ENCODE measurements around the gene RPL3. TPM values are rescaled to one million over a fixed set of nuclear protein-coding genes. Genes with fewer than 3 reads are reported as not detected.

The RPL3 gene
- polyA plus RNA-seq, 1 experiment, result 4,772 TPM

- peaks cover 50% of the 10 kb centered on the region for H3K36me3 ChIP-seq (ENCODE audit: control insufficient read depth, insufficient read depth, low read length)
- H3K4me3 ChIP-seq (ENCODE audit: low read depth, low read length), result no peak overlapping the region
- no peak for TF ChIP-seq CTCF (IDR thresholded peaks at IDR 0.05; ENCODE audit: insufficient read depth, low read depth, low read length)
- H3K27me3 ChIP-seq (ENCODE audit: control insufficient read depth, insufficient read depth, low read length), result no peaks in the 10 kb centered on the region
- ChIA-PET CTCF (interaction anchor here (0.7 to 7.4 kb wide), 15 partner anchors 8 to 214 kb away, joined by 3 to 223 read pairs (median 5); partner anchors contain the start of gene CBX7), POLR2A (no interaction called here)
- DNase-seq (ENCODE audit: low read depth), result no peak
Observed at GRCh38 chr22:39315389-39315788, 4.0 kb downstream of the RPL3 start.

GRCh38 chr22:39314251-39314971, 5.0 kb downstream of the RPL3 start:
- no peak for DNase-seq (ENCODE audit: low read depth)
- Histone ChIP-seq H3K36me3 (ENCODE audit: control insufficient read depth, insufficient read depth, low read length) (peaks cover 50% of the 10 kb centered on the region), H3K4me3 (ENCODE audit: low read depth, low read length) (no peak overlapping the region), H3K27me3 (ENCODE audit: control insufficient read depth, insufficient read depth, low read length) (no peaks in the 10 kb centered on the region)
- POLR2A ChIA-PET, result interaction anchor here (0.6 kb wide), 1 partner anchor 140 kb away, joined by 3 read pairs; no protein-coding TSS in a partner anchor
- CTCF ChIA-PET, result interaction anchor here (0.9 to 7.4 kb wide), 5 partner anchors 12 to 215 kb away, joined by 3 to 223 read pairs (median 27); no protein-coding TSS in a partner anchor
- peak; percentile 25; the same call in 1 of the 2 replicates for TF ChIP-seq CTCF (IDR thresholded peaks at IDR 0.05; ENCODE audit: insufficient read depth, low read depth, low read length)

GRCh38 chr22:39313258-39314001, 6.0 kb downstream of the RPL3 start:
- ChIA-PET POLR2A (interaction anchor here (0.6 kb wide), 1 partner anchor 139 kb away, joined by 3 read pairs; no protein-coding TSS in a partner anchor), CTCF (interaction anchor here (4.9 to 7.4 kb wide), 3 partner anchors 142 to 216 kb away, joined by 41 to 223 read pairs (median 164); no protein-coding TSS in a partner anchor)
- Histone ChIP-seq H3K4me3 (ENCODE audit: low read depth, low read length) (no peak overlapping the region), H3K36me3 (ENCODE audit: control insufficient read depth, insufficient read depth, low read length) (peaks cover 50% of the 10 kb centered on the region), H3K27me3 (ENCODE audit: control insufficient read depth, insufficient read depth, low read length) (no peaks in the 10 kb centered on the region)
- TF ChIP-seq CTCF (IDR thresholded peaks at IDR 0.05; ENCODE audit: insufficient read depth, low read depth, low read length), result no peak
- DNase-seq (ENCODE audit: low read depth), result no peak

GRCh38 chr22:39312410-39312809, 7.0 kb downstream of the RPL3 start:
- TF ChIP-seq CTCF (IDR thresholded peaks at IDR 0.05; ENCODE audit: insufficient read depth, low read depth, low read length), result no peak
- Histone ChIP-seq H3K27me3 (ENCODE audit: control insufficient read depth, insufficient read depth, low read length) (no peaks in the 10 kb centered on the region), H3K36me3 (ENCODE audit: control insufficient read depth, insufficient read depth, low read length) (peaks cover 47% of the 10 kb centered on the region), H3K4me3 (ENCODE audit: low read depth, low read length) (no peak overlapping the region)
- CTCF ChIA-PET, result interaction anchor here (4.9 kb wide), 1 partner anchor 141 kb away, joined by 164 read pairs; no protein-coding TSS in a partner anchor
- no peak for DNase-seq (ENCODE audit: low read depth)
- POLR2A ChIA-PET, result no interaction called here
